Stimulated activated CD8-positive, alpha-beta memory T cell treated with anti-CD3 and anti-CD28 coated beads, Interleukin-7, amount 100 ng/mL, for 48 hours (primary cell): Measurements from ENCODE around the gene SMCHD1.
"Not testable (repeated sequence)": the region's sequence is repeated elsewhere in the genome, so short reads cannot be mapped to it uniquely, and the experiment has no call there.

Experiments
- DNase-seq, 2 donors: peaks; one replicate each; pipeline ENCODE4 v3.0.0-alpha.2; 2020; ENCODE audit warnings: low read depth in 1 of 2; ENCODE audit errors: extremely low read depth in 1 of 2

SMCHD1 gene

GRCh38 chr18:2715990-2716389 lies 60.5 kb downstream of the SMCHD1 start:
- no peak for DNase-seq

GRCh38 chr18:2716394-2717326 lies 61.1 kb downstream of the SMCHD1 start:
- DNase-seq = no peak

- no peak for DNase-seq
These were observed 61.9 kb downstream of the SMCHD1 start for GRCh38 chr18:2717407-2717806.

GRCh38 chr18:2719040-2719439 lies 63.5 kb downstream of the SMCHD1 start:
- DNase-seq = no peak

GRCh38 chr18:2723207-2723606 lies 67.7 kb downstream of the SMCHD1 start:
- DNase-seq = no peak

- DNase-seq = no peak
These were observed 74.2 kb downstream of the SMCHD1 start for GRCh38 chr18:2729757-2730156.

GRCh38 chr18:2736823-2737222 lies 81.3 kb downstream of the SMCHD1 start:
- no peak for DNase-seq

- DNase-seq = not testable (repeated sequence)
These were observed 84.6 kb downstream of the SMCHD1 start for GRCh38 chr18:2740082-2740481.

- DNase-seq = no peak
These were observed 90.7 kb downstream of the SMCHD1 start for GRCh38 chr18:2746274-2746673.

- DNase-seq = no peak
These were observed 102.8 kb downstream of the SMCHD1 start for GRCh38 chr18:2758309-2758708.

GRCh38 chr18:2774669-2775068 lies 119.1 kb downstream of the SMCHD1 start:
- no peak for DNase-seq

- DNase-seq = no peak
These were observed 121.1 kb downstream of the SMCHD1 start for GRCh38 chr18:2776601-2777000.

GRCh38 chr18:2777241-2777640 lies 121.7 kb downstream of the SMCHD1 start:
- DNase-seq = no peak

- DNase-seq = no peak
These were observed 125.2 kb downstream of the SMCHD1 start for GRCh38 chr18:2780750-2781149.

GRCh38 chr18:2787225-2787624 lies 131.7 kb downstream of the SMCHD1 start:
- DNase-seq = no peak

GRCh38 chr18:2792395-2792794 lies 136.9 kb downstream of the SMCHD1 start:
- no peak for DNase-seq

- no peak for DNase-seq
These were observed 138.6 kb downstream of the SMCHD1 start for GRCh38 chr18:2794159-2794558.

- no peak for DNase-seq
These were observed 142.4 kb downstream of the SMCHD1 start for GRCh38 chr18:2797951-2798350.

GRCh38 chr18:2799369-2799768 lies 143.8 kb downstream of the SMCHD1 start:
- no peak for DNase-seq

GRCh38 chr18:2805970-2806943 lies 150.7 kb downstream of the SMCHD1 start:
- no peak for DNase-seq

- not testable (repeated sequence) for DNase-seq
These were observed 153.1 kb downstream of the SMCHD1 start for GRCh38 chr18:2808640-2809039.
